Skin of body (tissue), 3 donors: ENCODE results near the gene SIRPG. TPM values are rescaled to one million over a fixed set of nuclear protein-coding genes. Genes with fewer than 3 reads are reported as not detected.

ENCODE experiments used
- DNase-seq: peaks from one replicate; lab custom pipeline; 2025; lab: John Stamatoyannopoulos, UW
- small RNA-seq: library from RNA; depleted of rRNA; stranded (forward); fragments of <200 nt; gene quantifications from one replicate; pipeline ENCODE3, GENCODE V24; 2014; ENCODE audit warnings: low replicate concordance
- total RNA-seq: library from RNA; depleted of rRNA; stranded (reverse); fragments of >200 nt; gene quantifications from one replicate; pipeline ENCODE4 v1.2.3, GENCODE V29; 2014

Gene SIRPG
- total RNA-seq, 1 donor from 2014 or later, result not detected

DNA sequence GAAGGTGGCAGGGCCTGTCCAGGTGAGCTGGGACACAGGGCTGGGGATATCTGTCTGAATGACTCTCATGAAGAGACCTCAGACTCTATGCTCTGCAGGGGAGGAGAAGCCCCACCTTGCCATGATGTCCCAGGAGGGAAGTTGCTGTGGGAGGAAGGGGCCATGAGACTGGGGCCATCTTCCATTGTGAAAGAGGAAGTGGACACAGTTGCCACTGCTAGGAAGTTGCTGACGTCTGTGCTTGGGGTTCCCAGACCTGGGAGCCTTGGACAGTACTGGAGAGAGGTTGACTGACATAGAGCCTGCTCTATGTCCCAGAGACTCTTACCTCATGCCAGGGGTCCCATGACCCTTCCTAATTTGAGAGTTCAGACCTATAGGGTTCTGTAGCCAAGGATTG, 62.2 kb downstream of the SIRPG start:
- no peak for DNase-seq

GRCh38 chr20:1588533-1589460, 68.8 kb downstream of the SIRPG start:
- no peak for DNase-seq

DNA sequence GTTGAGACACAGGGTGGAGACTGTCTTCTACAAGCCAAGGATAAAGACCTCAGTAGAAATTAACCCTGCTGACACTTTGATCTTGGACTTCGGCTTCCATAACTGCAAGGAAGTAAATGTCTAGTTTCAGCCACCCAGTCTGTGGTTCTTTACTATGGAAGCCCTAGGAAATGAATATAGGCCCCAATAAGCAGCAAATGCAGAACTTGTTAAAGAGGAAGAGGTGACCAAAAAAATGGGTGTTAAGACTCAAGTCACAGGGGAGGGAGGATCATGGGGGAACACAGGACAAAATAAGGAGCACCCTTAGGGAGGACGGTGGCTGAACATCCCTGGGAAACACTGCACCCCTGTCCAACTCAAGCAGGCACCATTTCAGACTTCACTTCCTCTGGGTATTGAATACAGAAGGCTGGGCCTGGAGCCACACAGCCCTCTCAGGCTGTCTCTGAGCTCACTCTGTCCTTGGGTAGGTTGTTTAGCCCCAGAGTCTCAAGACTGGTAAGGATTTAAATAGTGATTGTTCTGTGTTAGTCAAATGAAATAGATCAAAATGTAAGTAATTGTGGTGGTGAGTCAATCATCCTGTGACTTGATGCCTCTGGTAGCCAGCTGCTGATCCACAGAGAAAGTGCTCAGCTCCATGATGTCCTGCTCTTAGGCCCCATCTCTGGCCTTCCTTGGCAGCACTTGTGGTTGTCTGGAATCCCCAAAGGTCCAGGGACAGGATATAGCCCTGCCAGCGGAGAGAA, 69.6 kb downstream of the SIRPG start:
- DNase-seq, result no peak

DNA sequence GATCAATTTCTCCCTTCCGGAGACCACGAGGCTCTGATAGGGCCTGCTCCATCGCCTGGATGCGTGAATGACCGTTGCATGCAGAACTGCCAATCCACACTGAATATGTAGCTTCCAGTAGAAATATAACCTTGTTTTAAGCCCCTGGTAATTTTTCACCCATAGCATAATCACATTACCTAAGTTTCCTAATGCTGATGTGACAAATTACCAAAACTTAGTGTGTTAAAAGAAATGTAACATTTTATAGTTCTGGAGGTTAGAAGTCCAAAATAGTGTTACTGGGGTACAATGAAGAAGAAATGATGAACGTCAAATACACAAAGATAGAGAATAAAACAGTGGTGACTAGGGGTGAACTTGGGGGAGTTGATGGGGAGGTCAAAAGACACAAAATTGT, 78.1 kb downstream of the SIRPG start:
- DNase-seq, result no peak

Small RNA genes lying within 50 kb of the gene (small RNA-seq; reads per million reads assigned to genes)
- gene AL109809.3 (not detected), gene RN7SL561P (not detected)

Other genes starting within 250 kb of the SIRPG start
- 33.5 TPM for gene NSFL1C, start 190.9 kb downstream of the SIRPG start, total RNA-seq
- gene SIRPB2, start 166.4 kb downstream of the SIRPG start, total RNA-seq, result 1.8 TPM
- gene SIRPD, start 100.1 kb downstream of the SIRPG start, total RNA-seq, result 0.39 TPM
- gene SIRPB1, start 37.8 kb downstream of the SIRPG start, total RNA-seq, result 0.99 TPM
- 16.4 TPM for gene SIRPA, start 237.6 kb upstream of the SIRPG start, total RNA-seq